Mesenchymal stem cell (in vitro differentiated cells and primary cell): Measurements from ENCODE around the gene DCAF10.

Experiments
- DNase-seq: peaks from one replicate; pipeline ENCODE4 v3.0.0-alpha.2; 2013
- H2AFZ ChIP-seq: one replicate; pipeline ENCODE4 v1.6.1; 2013; ENCODE audit warnings: low read depth, mild to moderate bottlenecking, control low read depth, inconsistent platforms, low read length, moderate library complexity
- H2AK5ac ChIP-seq: 2 replicates; pipeline ENCODE4 v1.6.1; 2013; ENCODE audit warnings: low read length, moderate library complexity, mild to moderate bottlenecking, inconsistent platforms; ENCODE audit not compliant: severe bottlenecking
- H2BK120ac ChIP-seq: one replicate; pipeline ENCODE4 v1.6.1; 2013; ENCODE audit warnings: low read depth, mild to moderate bottlenecking, inconsistent platforms, low read length, moderate library complexity
- H2BK12ac ChIP-seq, 2 experiments: one replicate each; pipeline ENCODE4 v1.6.1; 2013; ENCODE audit warnings: inconsistent platforms in 2 of 2, low read length in 2 of 2, mild to moderate bottlenecking in 2 of 2, moderate library complexity in 2 of 2, control low read depth in 1 of 2
- H2BK15ac ChIP-seq: one replicate; pipeline ENCODE4 v1.6.1; 2013; ENCODE audit warnings: mild to moderate bottlenecking, low read depth, inconsistent platforms; ENCODE audit not compliant: poor library complexity, severe bottlenecking
- H2BK5ac ChIP-seq: 2 replicates; pipeline ENCODE4 v1.6.1; 2013; ENCODE audit warnings: low read depth, mild to moderate bottlenecking, low read length, control low read depth, inconsistent platforms; ENCODE audit not compliant: poor library complexity, severe bottlenecking
- H3K14ac ChIP-seq, 2 experiments: one replicate each; pipeline ENCODE4 v1.6.1; 2013; ENCODE audit warnings: inconsistent platforms in 2 of 2, low read length in 2 of 2, control low read depth in 1 of 2, mild to moderate bottlenecking in 1 of 2, moderate library complexity in 1 of 2
- H3K18ac ChIP-seq, 2 experiments: one replicate each; pipeline ENCODE4 v1.6.1; 2013; ENCODE audit warnings: inconsistent platforms in 2 of 2, low read length in 2 of 2, control low read depth in 1 of 2, low read depth in 1 of 2, mild to moderate bottlenecking in 1 of 2
- H3K23ac ChIP-seq, 2 experiments: one replicate each; pipeline ENCODE4 v1.6.1; 2013; ENCODE audit warnings: inconsistent platforms in 2 of 2, low read length in 2 of 2, mild to moderate bottlenecking in 2 of 2, moderate library complexity in 2 of 2, control low read depth in 1 of 2
- H3K27ac ChIP-seq: 2 replicates; pipeline ENCODE4 v1.5.1; 2013; ENCODE audit warnings: mild to moderate bottlenecking, moderate library complexity, low read length, control low read depth, inconsistent platforms; ENCODE audit not compliant: poor library complexity, severe bottlenecking
- H3K27me3 ChIP-seq, 2 experiments: 2 replicates each; pipeline versions ENCODE4 v1.6.1 to v1.7.0; 2013; ENCODE audit warnings: low read length in 2 of 2, mild to moderate bottlenecking in 2 of 2, moderate library complexity in 2 of 2, control low read depth in 1 of 2, inconsistent platforms in 1 of 2; ENCODE audit not compliant: control insufficient read depth in 1 of 2, insufficient read depth in 1 of 2
- H3K36me3 ChIP-seq, 2 experiments: 2 replicates each; pipeline versions ENCODE4 v1.6.1 to v1.7.0; 2013; ENCODE audit warnings: low read length in 2 of 2, control low read depth in 1 of 2, inconsistent platforms in 1 of 2, low read depth in 1 of 2, mild to moderate bottlenecking in 1 of 2; ENCODE audit not compliant: insufficient read depth in 2 of 2, control insufficient read depth in 1 of 2
- H3K4ac ChIP-seq, 2 experiments: one replicate each; pipeline ENCODE4 v1.6.1; 2013; ENCODE audit warnings: inconsistent platforms in 2 of 2, low read length in 2 of 2, mild to moderate bottlenecking in 2 of 2, moderate library complexity in 2 of 2, control low read depth in 1 of 2, low read depth in 1 of 2
- H3K4me1 ChIP-seq: 2 replicates; pipeline ENCODE4 v1.6.1; 2013; ENCODE audit warnings: low read depth, low read length, control low read depth; ENCODE audit not compliant: control insufficient read depth, insufficient read depth
- H3K4me2 ChIP-seq: 2 replicates; pipeline ENCODE4 v1.6.1; 2013; ENCODE audit warnings: low read length, mild to moderate bottlenecking, inconsistent platforms; ENCODE audit not compliant: poor library complexity, severe bottlenecking
- H3K4me3 ChIP-seq, 2 experiments: 2 replicates each; pipeline versions ENCODE4 v1.5.1 to v1.7.0; 2013; ENCODE audit warnings: low read length in 2 of 2, mild to moderate bottlenecking in 2 of 2, control low read depth in 1 of 2, low read depth in 1 of 2; ENCODE audit not compliant: insufficient read depth in 1 of 2
- H3K79me1 ChIP-seq: replicated peaks from 2 replicates; pipeline ENCODE4 v1.6.1; 2013; ENCODE audit warnings: mild to moderate bottlenecking, control low read depth, low read length, inconsistent platforms; ENCODE audit not compliant: poor library complexity, severe bottlenecking
- H3K9ac ChIP-seq: 2 replicates; pipeline ENCODE4 v1.7.0; 2013; ENCODE audit warnings: mild to moderate bottlenecking, low read length, moderate library complexity
- H3K9me3 ChIP-seq: 2 replicates; pipeline ENCODE4 v1.7.0; 2013; ENCODE audit warnings: mild to moderate bottlenecking, low read length; ENCODE audit not compliant: control insufficient read depth
- H4K8ac ChIP-seq: one replicate; pipeline ENCODE4 v1.6.1; 2013; ENCODE audit warnings: inconsistent platforms, mild to moderate bottlenecking, low read length, moderate library complexity
- H4K91ac ChIP-seq: one replicate; pipeline ENCODE4 v1.6.1; 2013; ENCODE audit warnings: mild to moderate bottlenecking, low read length, inconsistent platforms
- WGBS: methylation state at CpG from one replicate; pipeline ENCODE4 v1.1.7; 2013; ENCODE audit warnings: mixed read lengths; 5-methylcytosine and 5-hydroxymethylcytosine counted together

Gene DCAF10

GRCh38 chr9:37839496-37840461, 39.2 kb downstream of the DCAF10 start:
- Histone ChIP-seq H3K9ac (no peak overlapping the region), H2AFZ (no peak overlapping the region), H3K4me2 (no peak overlapping the region), H3K23ac (no peak overlapping the region), H2BK15ac (no peak overlapping the region), H3K27ac (no peak overlapping the region), H3K36me3 (peaks cover 6 to 30% of the 10 kb centered on the region in 2 experiments), H3K18ac (no peak overlapping the region), H2AK5ac (no peak overlapping the region), H4K91ac (no peak overlapping the region), H2BK120ac (no peak overlapping the region), H3K4me3 (no peak overlapping the region), H3K27me3 (no peaks in the 10 kb centered on the region), H3K4me1 (no peaks in the 10 kb centered on the region), H3K4ac (no peak overlapping the region), H2BK5ac (no peak overlapping the region), H3K9me3 (no peaks in the 10 kb centered on the region), H4K8ac (no peak overlapping the region), H3K14ac (no peak overlapping the region), H3K79me1 (peaks cover 11% of the 10 kb centered on the region), H2BK12ac (no peak overlapping the region)
- no peak for DNase-seq
- 99% methylated on average over 2 of the region's 3 CpGs for WGBS

DNA sequence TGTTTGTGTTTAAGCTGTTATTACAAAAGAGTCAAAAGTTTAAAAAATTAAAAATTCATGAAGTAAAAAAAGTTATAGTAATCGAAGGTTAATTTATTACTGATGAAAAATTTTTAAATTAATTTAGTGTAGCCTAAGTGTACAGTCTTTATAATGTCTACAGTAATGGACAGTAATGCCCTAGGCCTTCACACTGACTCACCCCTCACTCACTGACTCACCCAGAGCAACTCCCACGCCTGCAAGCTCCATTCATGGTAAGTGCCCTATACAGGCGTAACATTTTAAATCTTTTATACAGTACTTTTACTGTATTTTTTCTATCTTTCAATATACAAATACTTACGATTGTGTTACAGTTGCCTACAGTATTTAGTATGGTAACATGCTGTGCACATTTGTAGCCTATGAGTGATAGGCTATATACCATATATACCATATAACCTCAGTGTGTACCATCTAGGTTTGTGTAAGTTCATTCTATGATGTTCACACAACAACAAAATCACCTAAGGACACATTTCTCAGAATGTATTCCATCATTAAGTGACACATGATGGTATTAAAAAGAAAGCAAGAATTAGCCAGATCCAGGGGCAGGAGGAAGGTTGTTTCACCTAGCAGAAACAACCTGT, 40.1 kb downstream of the DCAF10 start:
- no peak overlapping the region for H4K91ac ChIP-seq
- no peak overlapping the region for H2BK12ac ChIP-seq
- H2AFZ ChIP-seq: no peak overlapping the region
- no peak overlapping the region for H2BK15ac ChIP-seq
- H3K4me3 ChIP-seq: no peak overlapping the region
- H4K8ac ChIP-seq: no peak overlapping the region
- H2BK5ac ChIP-seq: no peak overlapping the region
- no peak overlapping the region for H3K14ac ChIP-seq
- 0% methylated on average over 1 of the region's 4 CpGs for WGBS
- no peak overlapping the region for H2AK5ac ChIP-seq
- peak; percentile 75 for DNase-seq
- no peaks in the 10 kb centered on the region for H3K9me3 ChIP-seq
- H3K18ac ChIP-seq: no peak overlapping the region
- peaks cover 12% of the 10 kb centered on the region for H3K79me1 ChIP-seq
- H3K9ac ChIP-seq: no peak overlapping the region
- no peak overlapping the region for H3K23ac ChIP-seq
- H3K4ac ChIP-seq: no peak overlapping the region
- no peak overlapping the region for H2BK120ac ChIP-seq
- H3K4me1 ChIP-seq: no peaks in the 10 kb centered on the region
- H3K27ac ChIP-seq: no peak overlapping the region
- peaks cover 3 to 32% of the 10 kb centered on the region in 2 experiments for H3K36me3 ChIP-seq
- no peak overlapping the region for H3K4me2 ChIP-seq
- no peaks in the 10 kb centered on the region for H3K27me3 ChIP-seq

GRCh38 chr9:37852222-37852621, 51.6 kb downstream of the DCAF10 start:
- H3K27me3 ChIP-seq: no peaks in the 10 kb centered on the region
- 100% methylated on average over 1 of the region's 2 CpGs for WGBS
- H3K9me3 ChIP-seq: no peaks in the 10 kb centered on the region
- H3K79me1 ChIP-seq: peaks cover 12% of the 10 kb centered on the region
- no peak overlapping the region for H2BK120ac ChIP-seq
- H4K8ac ChIP-seq: no peak overlapping the region
- H3K18ac ChIP-seq: no peak overlapping the region
- no peak for DNase-seq
- H3K27ac ChIP-seq: no peak overlapping the region
- no peak overlapping the region for H2BK5ac ChIP-seq
- no peak overlapping the region for H3K4ac ChIP-seq
- no peak overlapping the region for H2BK12ac ChIP-seq
- H3K36me3 ChIP-seq: peaks cover 15 to 43% of the 10 kb centered on the region in 2 experiments
- no peak overlapping the region for H3K4me2 ChIP-seq
- H3K14ac ChIP-seq: no peak overlapping the region
- H4K91ac ChIP-seq: no peak overlapping the region
- H2BK15ac ChIP-seq: no peak overlapping the region
- H3K4me3 ChIP-seq: no peak overlapping the region
- H2AK5ac ChIP-seq: no peak overlapping the region
- no peak overlapping the region for H3K23ac ChIP-seq
- no peak overlapping the region for H3K9ac ChIP-seq
- no peak overlapping the region for H2AFZ ChIP-seq
- H3K4me1 ChIP-seq: no peaks in the 10 kb centered on the region

- DNase-seq: no peak
- Histone ChIP-seq H3K9ac (no peak overlapping the region), H2AFZ (no peak overlapping the region), H3K4me2 (no peak overlapping the region), H3K4me3 (no peak overlapping the region), H2BK120ac (no peak overlapping the region), H4K91ac (no peak overlapping the region), H2BK5ac (no peak overlapping the region), H3K4ac (no peak overlapping the region), H3K36me3 (peaks cover 16 to 71% of the 10 kb centered on the region in 2 experiments), H3K27ac (no peak overlapping the region), H3K18ac (no peak overlapping the region), H2BK15ac (no peak overlapping the region), H3K23ac (no peak overlapping the region), H3K27me3 (no peaks in the 10 kb centered on the region), H4K8ac (no peak overlapping the region), H3K79me1 (peaks cover 11% of the 10 kb centered on the region), H3K14ac (no peak overlapping the region), H3K4me1 (no peaks in the 10 kb centered on the region), H3K9me3 (no peaks in the 10 kb centered on the region), H2BK12ac (no peak overlapping the region), H2AK5ac (no peak overlapping the region)
- no CpG with 5 or more reads among the region's 1 CpG for WGBS
Observed at GRCh38 chr9:37856551-37856950, 56.0 kb downstream of the DCAF10 start.
